Measurements from ENCODE around the gene GPR34. TPM values are rescaled to one million over a fixed set of nuclear protein-coding genes. Genes with fewer than 3 reads are reported as not detected.

Gene GPR34
- total and polyA plus RNA-seq, 2 donors (not counting 1 experiment from before 2014, with no cell fraction given) = 0.21 TPM; not detected in 1

GRCh38 chrX:41677183-41678060, 11.4 kb upstream of the GPR34 start:
- DNase-seq = no peak
- Mint-ChIP-seq H3K27ac (no peak overlapping the region), H3K27me3 (no peaks in the 10 kb centered on the region), H3K9me3 (ENCODE audit: insufficient read depth) (no peaks in the 10 kb centered on the region), H3K4me1 (peaks cover 13% of the 10 kb centered on the region), H3K4me3 (no peak overlapping the region)
- POLR2A ChIA-PET = no interaction called here
- H3K4me3 ChIP-seq (ENCODE audit: control extremely low read depth in 1 of 5, extremely low read depth in 1 of 5, insufficient read depth in 1 of 5, low read depth in 2 of 5, low read length in 4 of 5) = no peak overlapping the region
- no peaks in the 10 kb centered on the region for H3K27me3 ChIP-seq (replicated peaks in 1 of 4; ENCODE audit: control extremely low read depth in 1 of 4, control insufficient read depth in 3 of 4, insufficient read depth in 4 of 4, low read length in 3 of 4)
- no peaks in the 10 kb centered on the region for H3K79me2 ChIP-seq (ENCODE audit: control insufficient read depth, insufficient read depth, low read length)
- no peak overlapping the region for H3K27ac ChIP-seq (ENCODE audit: low read length in 2 of 2)
- no peaks in the 10 kb centered on the region for H3K4me1 ChIP-seq (ENCODE audit: control insufficient read depth in 2 of 2, insufficient read depth in 2 of 2, low read length in 2 of 2)
- no peak overlapping the region for H3K4me2 ChIP-seq (replicated peaks; ENCODE audit: low read depth, low read length, poor library complexity, severe bottlenecking)
- H3K9me3 ChIP-seq (ENCODE audit: control extremely low read depth in 1 of 3, control insufficient read depth in 2 of 3, insufficient read depth in 1 of 3, low read length in 2 of 3) = no peaks in the 10 kb centered on the region
- no peak for TF ChIP-seq CTCF (IDR thresholded peaks at IDR 0.05)
- CTCF ChIA-PET = interaction anchor here (0.6 kb wide), 1 partner anchor 29 kb away, joined by 3 read pairs; no protein-coding TSS in a partner anchor
- no peak for ATAC-seq (ENCODE audit: low read depth)
- WGBS (ENCODE audit: insufficient coverage) = 100% methylated on average over 1 of the region's 6 CpGs
- no peak overlapping the region for H2AFZ ChIP-seq (ENCODE audit: insufficient read depth, low read depth, low read length, poor library complexity, severe bottlenecking)
- H3K9ac ChIP-seq (ENCODE audit: low read length) = no peak overlapping the region
- H4K20me1 ChIP-seq (ENCODE audit: control insufficient read depth, insufficient read depth, low read length, poor library complexity, severe bottlenecking) = no peaks in the 10 kb centered on the region
- H3K36me3 ChIP-seq (replicated peaks in 1 of 2; ENCODE audit: control extremely low read depth in 1 of 2, control insufficient read depth in 1 of 2, extremely low read depth in 1 of 2, insufficient read depth in 2 of 2, low read length in 1 of 2) = no peaks in the 10 kb centered on the region
- intact Hi-C loops (cut with micrococcal nuclease) = no loop called here

GRCh38 chrX:41684138-41684537, 4.6 kb upstream of the GPR34 start:
- no peaks in the 10 kb centered on the region for H3K27me3 ChIP-seq (replicated peaks in 1 of 4; ENCODE audit: control extremely low read depth in 1 of 4, control insufficient read depth in 3 of 4, insufficient read depth in 4 of 4, low read length in 3 of 4)
- no peaks in the 10 kb centered on the region for H3K9me3 ChIP-seq (ENCODE audit: control extremely low read depth in 1 of 3, control insufficient read depth in 2 of 3, insufficient read depth in 1 of 3, low read length in 2 of 3)
- no peaks in the 10 kb centered on the region for H3K79me2 ChIP-seq (ENCODE audit: control insufficient read depth, insufficient read depth, low read length)
- no peak overlapping the region for H2AFZ ChIP-seq (ENCODE audit: insufficient read depth, low read depth, low read length, poor library complexity, severe bottlenecking)
- no peak for DNase-seq
- no peak for ATAC-seq (ENCODE audit: low read depth)
- Mint-ChIP-seq H3K27ac (no peak overlapping the region), H3K4me1 (peaks cover 31% of the 10 kb centered on the region), H3K9me3 (ENCODE audit: insufficient read depth) (no peaks in the 10 kb centered on the region), H3K27me3 (no peaks in the 10 kb centered on the region), H3K4me3 (no peak overlapping the region)
- no peak overlapping the region for H3K27ac ChIP-seq (ENCODE audit: low read length in 2 of 2)
- WGBS (ENCODE audit: insufficient coverage) = no CpG with 5 or more reads among the region's 3 CpGs
- intact Hi-C loops (cut with micrococcal nuclease) = no loop called here
- H3K4me1 ChIP-seq (ENCODE audit: control insufficient read depth in 2 of 2, insufficient read depth in 2 of 2, low read length in 2 of 2) = peaks cover 23 to 26% of the 10 kb centered on the region in 2 donors
- H3K4me3 ChIP-seq (ENCODE audit: control extremely low read depth in 1 of 5, extremely low read depth in 1 of 5, insufficient read depth in 1 of 5, low read depth in 2 of 5, low read length in 4 of 5) = no peak overlapping the region
- no peak overlapping the region for H3K9ac ChIP-seq (ENCODE audit: low read length)
- no peaks in the 10 kb centered on the region for H3K36me3 ChIP-seq (replicated peaks in 1 of 2; ENCODE audit: control extremely low read depth in 1 of 2, control insufficient read depth in 1 of 2, extremely low read depth in 1 of 2, insufficient read depth in 2 of 2, low read length in 1 of 2)
- POLR2A ChIA-PET = no interaction called here
- H3K4me2 ChIP-seq (replicated peaks; ENCODE audit: low read depth, low read length, poor library complexity, severe bottlenecking) = no peak overlapping the region
- H4K20me1 ChIP-seq (ENCODE audit: control insufficient read depth, insufficient read depth, low read length, poor library complexity, severe bottlenecking) = no peaks in the 10 kb centered on the region
- CTCF ChIA-PET = no interaction called here
- TF ChIP-seq EZH2 (IDR thresholded peaks at IDR 0.05; ENCODE audit: borderline replicate concordance, insufficient read depth, low read depth, low read length, poor library complexity, severe bottlenecking) = no peak
- TF ChIP-seq CTCF (IDR thresholded peaks at IDR 0.05) = no peak

Measured in B cell (primary cell).